ENCODE measurements around the gene CALHM2. TPM values are rescaled to one million over a fixed set of nuclear protein-coding genes. Genes with fewer than 3 reads are reported as not detected.

The CALHM2 gene, protein sequence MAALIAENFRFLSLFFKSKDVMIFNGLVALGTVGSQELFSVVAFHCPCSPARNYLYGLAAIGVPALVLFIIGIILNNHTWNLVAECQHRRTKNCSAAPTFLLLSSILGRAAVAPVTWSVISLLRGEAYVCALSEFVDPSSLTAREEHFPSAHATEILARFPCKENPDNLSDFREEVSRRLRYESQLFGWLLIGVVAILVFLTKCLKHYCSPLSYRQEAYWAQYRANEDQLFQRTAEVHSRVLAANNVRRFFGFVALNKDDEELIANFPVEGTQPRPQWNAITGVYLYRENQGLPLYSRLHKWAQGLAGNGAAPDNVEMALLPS
- total RNA-seq, result 26.1 TPM
- 10 to 100 TPM; 33.5 to 72.4 (median 50.0) TPM for polyA plus RNA-seq

DNA sequence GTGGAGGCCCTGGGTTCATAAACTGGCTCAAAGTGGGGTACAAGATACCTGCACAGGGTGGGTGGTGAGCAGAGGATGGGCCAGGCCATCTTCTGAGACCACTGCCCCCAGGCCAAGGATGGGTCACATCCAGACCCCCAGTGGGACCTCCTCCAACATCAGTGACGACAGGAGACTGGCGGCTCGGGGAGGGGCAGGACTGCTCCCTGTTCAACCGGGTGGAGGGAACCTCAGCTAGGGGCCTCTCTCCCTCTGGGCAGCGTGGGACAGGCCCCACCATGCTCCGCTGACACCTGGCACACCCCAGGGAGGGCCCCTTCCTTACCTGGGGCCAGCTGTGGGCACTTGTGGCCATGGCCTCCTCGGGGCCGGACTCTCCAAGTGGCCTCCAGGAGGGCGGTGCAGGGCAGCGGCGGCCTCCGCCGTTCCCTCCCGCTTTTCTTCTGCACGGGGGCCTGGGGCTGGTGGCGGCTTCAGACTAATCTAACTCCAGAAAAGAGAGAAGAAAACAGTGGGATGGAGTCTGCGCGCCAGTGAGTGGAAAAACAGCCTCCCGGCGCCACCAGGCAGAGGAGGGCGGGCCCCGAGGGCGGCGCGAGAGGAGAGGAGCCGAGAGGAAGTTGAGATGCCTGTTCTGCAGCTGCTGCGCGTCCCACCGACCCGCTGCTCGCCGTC lies at the start of gene CALHM2:
Gene CALHM2 (minus strand): TSS at position 540 of the 675 bp plus-strand sequence. CDS start 2,429 bp downstream, outside the sequence.
- Mint-ChIP-seq H3K36me3 (peaks cover 22% of the 10 kb centered on the region), H3K27me3 (no peaks in the 10 kb centered on the region), H3K9me3 (peaks cover 0 to 2% (median 0%) of the 10 kb centered on the region in 7 donors), H3K4me3 (peak within 1 kb of the TSS; percentile 94 to 99 (median 96)), H3K4me1 (peaks cover 0 to 58% (median 38%) of the 10 kb centered on the region in 4 donors), H3K27ac (peak within 1 kb of the TSS; percentile 91 to 96 (median 92))
- ATAC-seq (ENCODE audit: low read depth in 2 of 2) (peak; percentile 70 to 74), DNase-seq (peak; percentile 20 to 65 (median 45))
- peak within 1 kb of the TSS; percentile 58 for H3K27ac ChIP-seq (ENCODE audit: insufficient read depth, low read length, poor library complexity, severe bottlenecking)
- no peaks in the 10 kb centered on the region for H3K9me3 ChIP-seq (ENCODE audit: control insufficient read depth in 2 of 2, low read length in 2 of 2)
- H3K36me3 ChIP-seq (ENCODE audit: control insufficient read depth, insufficient read depth, low read length), result peaks cover 25% of the 10 kb centered on the region
- peaks cover 53% of the 10 kb centered on the region for H3K4me1 ChIP-seq (ENCODE audit: control insufficient read depth, insufficient read depth, low read length, poor library complexity, severe bottlenecking)
- H3K27me3 ChIP-seq (ENCODE audit: control insufficient read depth, insufficient read depth, low read length), result no peaks in the 10 kb centered on the region
- H3K4me3 ChIP-seq (ENCODE audit: low read depth, low read length), result peak within 1 kb of the TSS; percentile 91

DNA sequence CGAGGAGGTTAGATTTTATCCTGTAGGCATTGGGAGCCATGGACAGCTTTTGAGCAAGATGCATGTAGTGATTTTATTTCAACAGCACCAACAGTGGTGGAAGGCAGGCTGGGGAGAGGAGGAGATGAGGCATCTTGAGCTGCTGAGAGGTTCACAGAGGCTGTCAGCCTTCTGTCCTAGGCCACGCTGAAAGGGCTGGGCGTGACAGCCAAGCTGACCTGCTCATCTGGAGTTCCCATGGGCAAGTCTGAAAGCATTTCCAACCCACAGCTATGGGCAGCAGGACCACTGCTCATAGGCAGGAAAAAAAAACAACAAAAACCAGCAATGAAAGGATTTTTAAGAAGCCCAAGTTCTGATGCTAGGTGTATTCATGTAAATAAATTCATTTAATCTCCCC lies 49.0 kb upstream of the CALHM2 start:
- Mint-ChIP-seq H3K4me3 (no peak overlapping the region), H3K4me1 (peaks cover 0 to 6% (median 4%) of the 10 kb centered on the region in 4 donors), H3K27ac (no peak overlapping the region), H3K27me3 (peaks cover 43% of the 10 kb centered on the region), H3K9me3 (peaks cover 0 to 4% (median 0%) of the 10 kb centered on the region in 7 donors), H3K36me3 (no peaks in the 10 kb centered on the region)
- Histone ChIP-seq H3K9me3 (ENCODE audit: control insufficient read depth in 2 of 2, low read length in 2 of 2) (no peaks in the 10 kb centered on the region), H3K4me1 (ENCODE audit: control insufficient read depth, insufficient read depth, low read length, poor library complexity, severe bottlenecking) (no peaks in the 10 kb centered on the region), H3K27me3 (ENCODE audit: control insufficient read depth, insufficient read depth, low read length) (peaks cover 8% of the 10 kb centered on the region), H3K36me3 (ENCODE audit: control insufficient read depth, insufficient read depth, low read length) (no peaks in the 10 kb centered on the region), H3K27ac (ENCODE audit: insufficient read depth, low read length, poor library complexity, severe bottlenecking) (no peak overlapping the region), H3K4me3 (ENCODE audit: low read depth, low read length) (no peak overlapping the region)
- DNase-seq (no peak), ATAC-seq (ENCODE audit: low read depth in 2 of 2) (no peak)

DNA sequence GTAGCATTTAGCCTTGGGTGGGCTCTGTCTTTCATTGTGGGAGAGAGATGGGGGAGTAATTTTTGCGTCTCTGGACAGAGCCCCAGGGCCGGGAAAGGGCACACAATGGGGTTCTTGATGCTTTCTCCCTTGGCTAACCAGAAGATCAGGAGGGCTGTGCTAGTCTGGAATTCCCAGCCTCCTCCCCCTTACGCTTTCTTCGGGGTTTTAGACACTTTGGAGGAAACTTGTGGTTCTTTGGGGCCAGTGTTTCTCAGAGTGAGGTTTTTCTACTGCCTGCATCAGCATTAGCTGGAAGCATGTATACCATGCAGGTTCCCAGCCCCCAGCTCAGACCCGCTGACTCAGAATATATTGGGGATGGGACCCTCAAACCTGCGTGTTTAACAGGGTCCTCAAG lies 48.3 kb upstream of the CALHM2 start:
- ATAC-seq (ENCODE audit: low read depth in 2 of 2), result no peak
- H3K4me3 ChIP-seq (ENCODE audit: low read depth, low read length), result no peak overlapping the region

DNA sequence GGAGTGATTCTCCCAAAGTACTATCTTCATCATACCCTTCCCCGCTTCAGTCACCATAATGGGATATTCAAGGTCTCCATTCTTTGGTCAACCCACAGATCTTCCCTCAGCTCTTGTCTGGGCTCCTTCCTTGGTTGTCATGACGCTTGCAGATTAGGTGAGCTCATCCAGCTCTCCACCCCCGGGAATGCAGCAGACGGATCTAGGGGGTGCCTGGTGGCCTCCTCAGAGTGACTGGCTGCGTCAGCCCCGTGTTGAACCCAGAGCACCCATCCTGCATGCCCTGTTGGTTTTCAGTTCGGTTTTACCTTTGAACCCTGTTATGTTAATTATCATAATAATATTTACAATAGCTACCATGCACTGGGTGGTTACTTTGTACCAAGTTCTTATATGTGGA lies 47.7 kb upstream of the CALHM2 start:
- H3K27ac ChIP-seq (ENCODE audit: insufficient read depth, low read length, poor library complexity, severe bottlenecking), result no peak overlapping the region
- H3K27me3 Mint-ChIP-seq, result peaks cover 49% of the 10 kb centered on the region
- peaks cover 16% of the 10 kb centered on the region for H3K27me3 ChIP-seq (ENCODE audit: control insufficient read depth, insufficient read depth, low read length)
- peaks cover 0 to 4% (median 0%) of the 10 kb centered on the region in 7 donors for H3K9me3 Mint-ChIP-seq
- peaks cover 0 to 6% (median 4%) of the 10 kb centered on the region in 4 donors for H3K4me1 Mint-ChIP-seq
- no peaks in the 10 kb centered on the region for H3K4me1 ChIP-seq (ENCODE audit: control insufficient read depth, insufficient read depth, low read length, poor library complexity, severe bottlenecking)
- no peak for ATAC-seq (ENCODE audit: low read depth in 2 of 2)
- no peaks in the 10 kb centered on the region for H3K36me3 Mint-ChIP-seq
- H3K36me3 ChIP-seq (ENCODE audit: control insufficient read depth, insufficient read depth, low read length), result no peaks in the 10 kb centered on the region
- H3K4me3 ChIP-seq (ENCODE audit: low read depth, low read length), result no peak overlapping the region
- H3K27ac Mint-ChIP-seq, result no peak overlapping the region
- H3K4me3 Mint-ChIP-seq, result peak overlapping the region in 1 of 4 donors; percentile 27
- no peaks in the 10 kb centered on the region for H3K9me3 ChIP-seq (ENCODE audit: control insufficient read depth in 2 of 2, low read length in 2 of 2)
- no peak for DNase-seq

More for the DNA sequence above, 48.3 kb upstream of the CALHM2 start:
- Histone ChIP-seq H3K4me1 (ENCODE audit: control insufficient read depth, insufficient read depth, low read length, poor library complexity, severe bottlenecking) (no peaks in the 10 kb centered on the region), H3K27ac (ENCODE audit: insufficient read depth, low read length, poor library complexity, severe bottlenecking) (no peak overlapping the region), H3K9me3 (ENCODE audit: control insufficient read depth in 2 of 2, low read length in 2 of 2) (no peaks in the 10 kb centered on the region), H3K27me3 (ENCODE audit: control insufficient read depth, insufficient read depth, low read length) (peaks cover 12% of the 10 kb centered on the region), H3K36me3 (ENCODE audit: control insufficient read depth, insufficient read depth, low read length) (no peaks in the 10 kb centered on the region)
- Mint-ChIP-seq H3K9me3 (peaks cover 0 to 4% (median 0%) of the 10 kb centered on the region in 7 donors), H3K4me3 (no peak overlapping the region), H3K27me3 (peaks cover 43% of the 10 kb centered on the region), H3K27ac (peak overlapping the region in 1 of 3 donors; percentile 45), H3K36me3 (no peaks in the 10 kb centered on the region), H3K4me1 (peaks cover 0 to 6% (median 4%) of the 10 kb centered on the region in 4 donors)
- DNase-seq, result no peak

DNA sequence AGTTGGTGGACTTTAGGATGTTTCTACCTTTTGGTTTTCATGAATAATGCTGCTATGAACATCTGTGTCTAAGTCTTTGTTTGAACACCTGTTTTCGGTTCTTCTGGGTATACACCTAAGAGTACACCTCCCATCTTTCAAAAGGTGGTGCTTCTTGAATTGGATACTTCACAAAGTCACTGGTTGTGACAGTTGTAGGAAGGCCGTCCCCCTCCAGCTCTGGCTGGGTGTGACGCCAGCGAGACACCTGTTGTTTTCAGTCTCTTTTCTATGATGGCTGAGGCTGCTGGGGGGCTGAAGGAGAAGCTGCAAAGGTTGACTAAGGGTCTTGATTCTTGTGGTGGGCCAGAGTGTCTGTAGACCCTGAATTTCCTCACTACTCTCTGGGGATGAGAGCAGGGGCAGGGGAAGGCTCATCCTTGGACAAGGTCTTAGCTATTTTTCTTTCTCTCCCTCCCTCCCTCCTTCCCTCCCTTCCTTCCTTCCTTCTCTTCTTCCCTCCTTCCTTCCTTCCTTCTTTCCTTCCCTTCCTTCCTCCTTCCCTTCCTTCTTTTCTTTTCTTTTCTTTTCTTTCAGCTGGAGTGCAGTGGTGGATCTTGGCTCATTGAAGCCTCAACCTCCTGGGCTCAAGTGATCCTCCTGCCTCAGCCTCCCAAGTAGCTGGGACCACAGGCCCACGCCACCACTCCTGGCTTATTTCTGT lies 46.9 kb upstream of the CALHM2 start:
- Histone ChIP-seq H3K27ac (ENCODE audit: insufficient read depth, low read length, poor library complexity, severe bottlenecking) (no peak overlapping the region), H3K4me3 (ENCODE audit: low read depth, low read length) (no peak overlapping the region), H3K36me3 (ENCODE audit: control insufficient read depth, insufficient read depth, low read length) (no peaks in the 10 kb centered on the region), H3K4me1 (ENCODE audit: control insufficient read depth, insufficient read depth, low read length, poor library complexity, severe bottlenecking) (peaks cover 5% of the 10 kb centered on the region), H3K27me3 (ENCODE audit: control insufficient read depth, insufficient read depth, low read length) (peaks cover 19% of the 10 kb centered on the region), H3K9me3 (ENCODE audit: control insufficient read depth in 2 of 2, low read length in 2 of 2) (no peaks in the 10 kb centered on the region)
- Mint-ChIP-seq H3K27me3 (peaks cover 51% of the 10 kb centered on the region), H3K4me1 (peaks cover 0 to 9% (median 1%) of the 10 kb centered on the region in 4 donors), H3K27ac (no peak overlapping the region), H3K4me3 (no peak overlapping the region), H3K36me3 (no peaks in the 10 kb centered on the region), H3K9me3 (peaks cover 0 to 1% (median 0%) of the 10 kb centered on the region in 7 donors)
- ATAC-seq (ENCODE audit: low read depth in 2 of 2), result no peak
- no peak for DNase-seq

DNA sequence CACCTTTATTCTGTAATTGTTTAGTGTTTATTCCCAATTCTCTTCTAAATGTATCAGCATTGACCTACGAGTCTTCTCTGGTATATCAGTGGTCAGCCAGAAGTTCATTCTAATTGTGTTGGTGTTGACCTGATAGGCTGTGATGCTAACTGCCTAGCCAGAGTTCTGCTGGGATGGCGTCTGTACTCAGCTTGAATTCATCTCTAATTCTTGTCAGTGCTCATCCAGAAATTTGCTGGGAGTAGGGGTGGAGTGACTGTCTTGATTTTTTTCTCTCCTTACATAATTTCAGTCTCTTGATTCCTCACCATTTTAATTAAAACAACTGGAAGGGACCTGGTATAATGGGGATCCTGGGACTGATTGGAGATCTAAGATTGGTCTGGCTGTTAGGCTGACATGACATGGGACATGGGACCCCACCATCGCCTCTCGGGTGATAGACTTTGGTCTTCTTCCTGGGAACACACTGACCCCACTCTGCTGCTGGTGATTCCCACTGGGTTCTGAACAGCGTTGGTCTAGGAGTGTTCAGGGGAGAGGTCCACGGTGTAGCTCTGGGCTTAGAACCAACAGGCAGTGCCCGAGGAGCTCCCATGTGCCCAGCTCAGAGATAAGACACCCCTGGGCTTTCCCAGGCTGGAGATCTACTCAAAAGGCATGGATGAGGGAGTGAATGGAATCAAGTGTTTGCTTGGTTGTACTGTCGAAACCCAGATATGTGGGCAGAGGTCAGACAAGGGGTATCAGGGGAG lies 45.2 kb upstream of the CALHM2 start:
- Histone ChIP-seq H3K36me3 (ENCODE audit: control insufficient read depth, insufficient read depth, low read length) (no peaks in the 10 kb centered on the region), H3K27me3 (ENCODE audit: control insufficient read depth, insufficient read depth, low read length) (peaks cover 22% of the 10 kb centered on the region), H3K4me3 (ENCODE audit: low read depth, low read length) (no peak overlapping the region), H3K4me1 (ENCODE audit: control insufficient read depth, insufficient read depth, low read length, poor library complexity, severe bottlenecking) (peaks cover 10% of the 10 kb centered on the region), H3K9me3 (ENCODE audit: control insufficient read depth in 2 of 2, low read length in 2 of 2) (no peaks in the 10 kb centered on the region), H3K27ac (ENCODE audit: insufficient read depth, low read length, poor library complexity, severe bottlenecking) (no peak overlapping the region)
- Mint-ChIP-seq H3K36me3 (no peaks in the 10 kb centered on the region), H3K27me3 (peaks cover 56% of the 10 kb centered on the region), H3K9me3 (peaks cover 0 to 2% (median 0%) of the 10 kb centered on the region in 7 donors), H3K4me1 (peaks cover 0 to 17% (median 3%) of the 10 kb centered on the region in 4 donors), H3K27ac (no peak overlapping the region), H3K4me3 (peak overlapping the region in 1 of 4 donors; percentile 32)
- ATAC-seq (ENCODE audit: low read depth in 2 of 2) (no peak), DNase-seq (no peak)

DNA sequence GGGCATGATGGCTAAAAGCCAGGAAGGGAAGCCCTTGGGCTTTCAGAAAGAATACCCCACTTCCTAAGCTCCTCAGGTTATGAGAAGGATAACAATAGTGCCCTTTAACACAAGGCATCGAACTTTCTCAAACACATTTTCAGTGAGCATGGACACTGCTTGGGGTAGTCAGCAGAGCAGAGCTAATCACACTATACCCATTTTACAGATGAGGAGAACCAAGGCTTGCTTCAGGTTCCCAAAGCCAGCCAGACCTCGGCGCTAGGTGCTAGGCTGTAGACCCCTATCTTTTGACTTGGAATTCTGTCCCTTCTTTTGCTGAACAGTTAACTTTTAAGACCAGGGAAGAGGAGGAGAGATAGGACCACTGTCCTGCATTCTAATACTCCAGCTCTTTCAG lies 43.2 kb upstream of the CALHM2 start:
- Mint-ChIP-seq H3K36me3 (no peaks in the 10 kb centered on the region), H3K27me3 (peaks cover 55% of the 10 kb centered on the region), H3K4me3 (peak overlapping the region in 3 of 4 donors; percentile 66 to 88 (median 68)), H3K4me1 (peaks cover 0 to 35% (median 5%) of the 10 kb centered on the region in 4 donors), H3K27ac (no peak overlapping the region), H3K9me3 (peaks cover 0 to 2% (median 0%) of the 10 kb centered on the region in 7 donors)
- Histone ChIP-seq H3K36me3 (ENCODE audit: control insufficient read depth, insufficient read depth, low read length) (no peaks in the 10 kb centered on the region), H3K27ac (ENCODE audit: insufficient read depth, low read length, poor library complexity, severe bottlenecking) (no peak overlapping the region), H3K4me1 (ENCODE audit: control insufficient read depth, insufficient read depth, low read length, poor library complexity, severe bottlenecking) (peaks cover 17% of the 10 kb centered on the region), H3K4me3 (ENCODE audit: low read depth, low read length) (no peak overlapping the region), H3K27me3 (ENCODE audit: control insufficient read depth, insufficient read depth, low read length) (peaks cover 22% of the 10 kb centered on the region), H3K9me3 (ENCODE audit: control insufficient read depth in 2 of 2, low read length in 2 of 2) (no peaks in the 10 kb centered on the region)
- DNase-seq (no peak), ATAC-seq (ENCODE audit: low read depth in 2 of 2) (no peak)

Data from CD4-positive, CD25-positive, alpha-beta regulatory T cell (primary cell).